Measurements from ENCODE around the gene DENND1A. TPM values are rescaled to one million over a fixed set of nuclear protein-coding genes. Genes with fewer than 3 reads are reported as not detected.

The DENND1A gene
- total RNA-seq, 1 donor from 2014 or later = 19.9 TPM

- H3K27me3 Mint-ChIP-seq = no peaks in the 10 kb centered on the region
- no peak overlapping the region for H3K27ac Mint-ChIP-seq
- H3K4me1 Mint-ChIP-seq (ENCODE audit: unreplicated experiment) = peaks cover 28% of the 10 kb centered on the region
- no peaks in the 10 kb centered on the region for H3K36me3 Mint-ChIP-seq
- DNase-seq (ENCODE audit: extremely low spot score, unreplicated experiment) = no peak
- no peak for TF ChIP-seq CTCF (conservative IDR thresholded peaks at IDR 0.05)
- no peaks in the 10 kb centered on the region for H3K9me3 Mint-ChIP-seq
- H3K4me3 Mint-ChIP-seq = no peak overlapping the region
Measured at GRCh38 chr9:123742009-123742767, 187.7 kb downstream of the DENND1A start.

GRCh38 chr9:123741214-123741613 is 188.7 kb downstream of the DENND1A start:
- Mint-ChIP-seq H3K4me3 (no peak overlapping the region), H3K4me1 (ENCODE audit: unreplicated experiment) (peaks cover 28% of the 10 kb centered on the region), H3K9me3 (no peaks in the 10 kb centered on the region), H3K36me3 (no peaks in the 10 kb centered on the region), H3K27me3 (no peaks in the 10 kb centered on the region), H3K27ac (no peak overlapping the region)
- TF ChIP-seq CTCF (conservative IDR thresholded peaks at IDR 0.05) = no peak
- DNase-seq (ENCODE audit: extremely low spot score, unreplicated experiment) = no peak

GRCh38 chr9:123739902-123740301 is 190.0 kb downstream of the DENND1A start:
- Mint-ChIP-seq H3K9me3 (no peaks in the 10 kb centered on the region), H3K27ac (no peak overlapping the region), H3K4me1 (ENCODE audit: unreplicated experiment) (peaks cover 28% of the 10 kb centered on the region), H3K27me3 (no peaks in the 10 kb centered on the region), H3K4me3 (no peak overlapping the region), H3K36me3 (no peaks in the 10 kb centered on the region)
- DNase-seq (ENCODE audit: extremely low spot score, unreplicated experiment) = no peak
- TF ChIP-seq CTCF (conservative IDR thresholded peaks at IDR 0.05) = no peak

- H3K27ac Mint-ChIP-seq = no peak overlapping the region
- no peak for TF ChIP-seq CTCF (conservative IDR thresholded peaks at IDR 0.05)
- no peak overlapping the region for H3K4me3 Mint-ChIP-seq
- no peak for DNase-seq (ENCODE audit: extremely low spot score, unreplicated experiment)
- no peaks in the 10 kb centered on the region for H3K9me3 Mint-ChIP-seq
- H3K27me3 Mint-ChIP-seq = no peaks in the 10 kb centered on the region
- H3K36me3 Mint-ChIP-seq = no peaks in the 10 kb centered on the region
- H3K4me1 Mint-ChIP-seq (ENCODE audit: unreplicated experiment) = peaks cover 28% of the 10 kb centered on the region
Measured at GRCh38 chr9:123739387-123739786, 190.5 kb downstream of the DENND1A start.

- no peak overlapping the region for H3K4me3 Mint-ChIP-seq
- no peaks in the 10 kb centered on the region for H3K27me3 Mint-ChIP-seq
- TF ChIP-seq CTCF (conservative IDR thresholded peaks at IDR 0.05) = no peak
- DNase-seq (ENCODE audit: extremely low spot score, unreplicated experiment) = no peak
- peaks cover 28% of the 10 kb centered on the region for H3K4me1 Mint-ChIP-seq (ENCODE audit: unreplicated experiment)
- no peak overlapping the region for H3K27ac Mint-ChIP-seq
- no peaks in the 10 kb centered on the region for H3K9me3 Mint-ChIP-seq
- H3K36me3 Mint-ChIP-seq = no peaks in the 10 kb centered on the region
Measured at GRCh38 chr9:123738648-123739047, 191.3 kb downstream of the DENND1A start.
